Activated gamma-delta T cell treated with Interleukin-2 at 50 U/mL for 16 hours (primary cell): Measurements from ENCODE around the gene JAM3.

ENCODE experiments used
- DNase-seq: peaks from one replicate; pipeline ENCODE4 v3.0.0-alpha.2; 2020

JAM3 gene

GRCh38 chr11:134039726-134040385 is 29.0 kb upstream of the JAM3 start:
- no peak for DNase-seq

- DNase-seq: no peak
Observed at GRCh38 chr11:134040386-134041302, 28.2 kb upstream of the JAM3 start.

GRCh38 chr11:134041349-134041748 is 27.5 kb upstream of the JAM3 start:
- DNase-seq: no peak

- no peak for DNase-seq
Observed at GRCh38 chr11:134041791-134042696, 26.8 kb upstream of the JAM3 start.

GRCh38 chr11:134043821-134044420 is 25.0 kb upstream of the JAM3 start:
- no peak for DNase-seq

- DNase-seq: no peak
Observed at GRCh38 chr11:134044514-134045284, 24.2 kb upstream of the JAM3 start.

GRCh38 chr11:134045799-134046635 is 22.9 kb upstream of the JAM3 start:
- no peak for DNase-seq

- DNase-seq: no peak
Observed at GRCh38 chr11:134046681-134047449, 22.0 kb upstream of the JAM3 start.

- DNase-seq: no peak
Observed at GRCh38 chr11:134047586-134047999, 21.3 kb upstream of the JAM3 start.

GRCh38 chr11:134048028-134048427 is 20.8 kb upstream of the JAM3 start:
- DNase-seq: no peak

- DNase-seq: no peak
Observed at GRCh38 chr11:134049303-134049702, 19.6 kb upstream of the JAM3 start.

- DNase-seq: peak; percentile 74
Observed at GRCh38 chr11:134050541-134051383, 18.1 kb upstream of the JAM3 start.

- no peak for DNase-seq
Observed at GRCh38 chr11:134052395-134052987, 16.4 kb upstream of the JAM3 start.

- no peak for DNase-seq
Observed at GRCh38 chr11:134052988-134053945, 15.6 kb upstream of the JAM3 start.

- DNase-seq: no peak
Observed at GRCh38 chr11:134055029-134055428, 13.8 kb upstream of the JAM3 start.

GRCh38 chr11:134060316-134060715 is 8.6 kb upstream of the JAM3 start:
- DNase-seq: no peak
